Stimulated activated CD8-positive, alpha-beta memory T cell treated with anti-CD3 and anti-CD28 coated beads, Interleukin-12 subunit alpha, Interleukin-12 subunit beta, amount 100 ng/mL, for 24 hours (primary cell): Measurements from ENCODE around the gene AFF3.

Source experiments
- DNase-seq: peaks from one replicate; pipeline ENCODE4 v3.0.0-alpha.2; 2020; ENCODE audit errors: extremely low read depth

Gene AFF3

DNA sequence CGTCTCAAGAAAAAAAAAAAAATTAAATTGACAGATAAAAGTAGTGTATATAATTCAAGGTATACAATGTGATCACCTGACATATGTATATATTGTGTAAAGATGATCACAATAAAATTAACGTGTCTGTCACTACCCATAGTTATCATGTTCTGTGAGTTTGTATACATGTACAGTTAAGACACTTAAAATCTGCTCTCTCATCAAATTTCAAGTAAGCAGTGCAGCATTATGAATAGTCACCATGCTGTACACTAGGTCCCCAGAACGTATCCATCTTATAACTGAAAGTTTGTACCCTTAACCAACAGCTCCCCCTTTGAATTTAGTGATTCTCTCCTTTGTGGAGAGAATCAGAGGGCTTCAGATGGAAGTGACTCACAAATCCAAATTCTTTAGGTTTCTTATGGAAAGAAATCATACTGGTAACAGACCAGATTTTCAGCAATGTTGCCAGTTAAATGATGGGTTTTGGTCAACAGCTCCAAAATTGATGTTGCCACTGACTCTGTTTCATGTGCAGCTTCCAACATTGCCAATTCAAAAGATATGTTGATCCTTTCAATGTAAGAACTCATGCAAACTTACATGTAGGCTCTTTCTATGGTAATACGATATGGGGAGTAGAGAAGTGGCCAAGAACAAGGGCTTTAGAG is 281.5 kb downstream of the AFF3 start:
- DNase-seq, result no peak

DNA sequence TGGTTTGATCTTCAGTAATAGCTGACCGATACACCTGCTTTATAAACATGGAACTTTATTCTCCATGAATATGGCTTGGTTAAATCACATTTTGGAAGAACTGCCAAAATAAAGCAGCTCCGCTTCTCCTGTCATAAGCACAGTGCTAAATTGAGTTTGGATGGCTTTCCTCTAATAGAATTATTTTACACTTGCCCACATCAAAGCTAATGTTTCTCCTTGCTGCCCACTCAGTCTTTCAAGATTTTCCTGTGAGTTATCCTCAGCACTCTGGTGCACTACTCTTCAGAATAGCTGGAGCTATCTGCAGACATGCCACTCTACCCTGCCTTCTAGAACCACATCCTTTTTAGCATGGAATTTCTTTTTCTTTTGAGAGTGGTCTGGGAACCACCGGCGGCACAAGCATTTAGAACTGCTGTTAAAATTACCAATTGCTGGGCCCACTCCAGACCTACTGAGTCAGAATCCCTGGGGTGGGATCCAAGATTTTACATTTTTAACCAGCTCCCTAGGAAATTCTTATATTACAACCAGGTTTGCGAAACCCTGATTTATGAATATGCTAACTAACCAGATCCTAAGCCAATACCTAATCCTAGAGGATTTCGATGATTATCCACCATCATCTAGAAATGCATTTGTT is 283.3 kb downstream of the AFF3 start:
- DNase-seq, result no peak

DNA sequence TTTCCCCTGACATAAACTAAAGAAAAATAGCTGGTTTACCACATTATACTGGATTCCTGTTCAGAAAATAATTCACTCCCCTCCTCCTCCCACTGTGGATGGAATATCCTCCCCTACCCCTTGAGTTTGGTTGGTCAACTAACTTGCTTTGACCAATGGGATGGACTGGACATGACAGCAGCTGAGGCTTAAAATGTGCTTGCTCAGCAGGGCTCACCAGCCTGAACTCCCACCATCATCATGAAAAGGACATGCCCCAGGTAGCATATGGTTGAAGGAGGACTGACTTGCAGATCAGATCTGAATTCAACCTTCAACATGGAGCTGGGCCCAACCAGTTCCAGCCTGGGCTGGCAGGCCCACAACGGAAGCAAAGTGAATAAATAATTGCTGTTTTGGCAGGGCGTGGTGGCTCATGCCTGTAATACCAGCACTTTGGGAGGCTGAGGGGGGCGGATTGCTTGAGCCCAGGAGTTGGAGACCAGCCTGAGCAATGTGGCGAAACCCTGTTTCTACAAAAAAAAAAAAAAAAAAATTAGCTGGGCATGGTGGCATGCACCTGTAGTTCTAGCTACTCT is 284.4 kb downstream of the AFF3 start:
- no peak for DNase-seq

- DNase-seq, result no peak
These were observed 285.0 kb downstream of the AFF3 start for GRCh38 chr2:99857372-99857771.

DNA sequence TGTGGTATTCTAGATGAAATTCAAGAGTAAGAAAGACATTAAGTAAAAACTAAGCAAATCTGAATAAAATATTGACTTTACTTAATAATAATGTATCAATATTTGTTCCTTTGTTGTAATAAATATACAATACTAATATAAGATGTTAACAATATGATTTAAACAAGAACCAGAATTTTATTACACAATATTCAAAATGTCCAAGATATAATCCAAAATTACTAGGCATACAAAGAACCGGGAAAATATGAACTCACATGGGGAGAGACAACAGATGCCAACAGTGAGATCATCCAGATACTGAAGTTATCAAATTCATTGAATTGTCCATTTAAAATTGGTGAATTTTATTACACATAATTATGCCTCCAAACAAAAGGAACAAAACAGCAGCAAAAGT is 286.3 kb downstream of the AFF3 start:
- no peak for DNase-seq

DNA sequence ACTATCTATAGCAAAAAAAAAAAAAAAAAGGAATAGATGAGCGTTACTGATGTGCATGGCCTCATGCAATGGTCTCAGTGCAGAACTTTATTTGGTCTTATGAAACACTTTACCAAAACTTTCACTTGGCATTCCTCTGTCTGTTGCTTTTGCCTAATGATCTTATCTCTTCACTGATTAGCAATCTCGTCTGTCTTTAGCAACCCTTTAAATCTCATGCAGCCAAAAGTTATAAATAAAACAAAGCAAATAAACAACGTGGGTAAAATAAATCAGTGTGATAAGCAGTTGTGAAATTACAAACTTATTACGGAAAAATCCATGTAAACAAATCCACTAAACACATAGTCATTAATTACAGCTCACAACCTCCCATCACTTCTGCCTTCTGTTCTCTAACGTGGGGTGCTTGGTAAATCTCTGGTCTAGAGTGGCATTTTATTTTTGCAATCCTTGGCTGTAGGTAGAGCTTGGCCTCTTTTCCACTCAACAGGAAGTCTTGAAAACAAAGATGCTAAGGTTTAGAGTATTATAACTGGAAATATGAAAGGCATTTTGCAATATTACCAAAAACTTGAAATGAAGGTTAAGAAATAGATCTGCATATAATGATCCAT is 288.0 kb downstream of the AFF3 start:
- DNase-seq, result no peak

DNA sequence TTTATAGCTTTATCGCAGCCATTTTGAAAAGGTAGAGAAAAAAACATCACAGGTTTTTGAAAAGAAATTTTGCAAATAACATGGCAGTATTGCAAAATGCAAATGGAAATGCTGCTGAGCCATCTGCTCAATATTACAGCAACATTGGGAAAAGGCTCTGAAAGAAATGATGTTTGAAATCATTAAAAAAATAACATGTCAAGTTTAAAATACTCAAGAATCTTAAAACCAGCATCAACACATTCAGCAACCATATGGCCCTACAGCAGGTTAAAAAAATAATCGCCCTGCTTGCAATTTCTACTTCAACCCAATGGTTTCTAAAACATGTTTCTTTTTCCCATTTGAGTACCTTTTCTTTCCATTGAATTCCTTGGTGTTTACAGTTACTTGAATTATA is 289.4 kb downstream of the AFF3 start:
- DNase-seq, result no peak

- no peak for DNase-seq
These were observed 289.9 kb downstream of the AFF3 start for GRCh38 chr2:99852376-99852934.

DNA sequence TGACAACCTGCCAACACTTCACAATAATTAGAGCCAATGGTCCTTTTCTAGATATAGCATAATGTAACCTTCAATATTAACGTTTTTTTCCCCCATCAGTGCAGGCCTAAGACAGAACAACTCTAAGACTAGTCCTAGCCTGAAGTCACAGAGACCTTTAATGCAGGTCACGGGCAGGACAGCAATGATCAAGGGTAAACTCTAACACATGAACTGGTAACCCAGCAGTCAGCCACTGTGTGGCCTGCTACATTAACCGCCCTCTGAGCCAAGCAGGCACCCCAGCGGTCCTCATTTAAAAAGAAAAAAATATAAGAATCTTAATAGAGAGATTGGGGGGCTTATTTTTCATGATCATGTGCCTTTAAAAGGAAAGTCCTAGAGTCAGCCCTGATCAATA is 290.6 kb downstream of the AFF3 start:
- DNase-seq, result no peak

GRCh38 chr2:99851089-99851488 is 291.3 kb downstream of the AFF3 start:
- DNase-seq, result no peak

DNA sequence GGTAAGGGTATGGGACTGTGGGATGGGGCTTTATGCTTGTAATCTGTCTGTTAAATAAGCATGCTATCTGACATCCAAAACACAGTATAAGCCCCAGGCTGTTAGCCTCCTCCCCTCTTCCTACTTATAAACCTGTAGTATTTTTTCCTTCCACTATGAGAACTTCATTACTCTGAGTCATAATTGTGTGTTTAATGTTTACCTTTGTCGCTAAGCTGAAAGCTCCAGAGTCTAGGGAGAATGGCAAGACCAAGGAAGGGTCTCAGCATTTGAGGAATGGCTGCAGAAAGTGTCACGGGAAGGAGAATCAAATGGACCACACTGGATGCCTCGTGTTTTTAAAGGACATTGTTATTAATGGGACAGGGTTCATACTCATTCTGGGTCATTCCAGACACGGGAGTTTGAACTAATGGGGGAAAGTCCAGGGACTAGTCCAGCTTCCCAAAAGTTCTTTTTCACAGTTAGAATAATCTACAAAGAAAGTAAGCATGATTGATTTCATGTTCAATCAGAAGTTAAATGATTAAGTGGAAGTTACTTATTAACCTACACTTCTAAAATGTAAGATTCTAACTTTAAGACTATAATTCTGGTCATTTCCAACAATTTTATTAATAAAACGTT is 292.2 kb downstream of the AFF3 start:
- no peak for DNase-seq

DNA sequence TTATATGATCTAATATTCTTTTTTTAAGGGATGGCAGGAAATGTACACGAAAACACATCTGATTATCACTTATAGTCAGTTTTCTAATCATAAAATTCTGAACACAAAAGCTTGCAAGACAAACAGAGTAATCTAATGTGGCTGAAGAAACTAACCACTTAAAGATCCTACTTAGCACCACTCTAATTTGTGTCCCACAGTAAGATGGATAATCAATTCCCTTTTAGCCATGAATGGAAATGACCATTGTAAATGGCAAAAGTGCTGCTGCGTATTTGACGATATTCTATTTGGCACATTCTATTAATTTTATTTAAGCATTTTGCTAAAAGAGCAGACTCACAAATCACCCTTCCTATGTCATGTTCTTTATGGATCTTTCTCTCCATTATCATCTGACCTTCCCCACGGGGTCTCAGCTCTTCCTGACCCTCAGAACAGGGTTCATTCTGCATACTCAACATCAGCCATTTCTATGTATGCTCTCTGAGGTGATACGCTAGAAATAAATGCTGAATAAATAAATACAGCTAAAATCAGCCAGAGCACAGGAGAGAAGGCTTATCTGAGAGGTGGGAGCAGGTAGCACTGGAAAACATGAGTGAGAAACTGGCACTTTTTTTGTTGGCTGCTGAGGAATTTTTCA is 295.8 kb downstream of the AFF3 start:
- no peak for DNase-seq

- DNase-seq, result no peak
These were observed 297.1 kb downstream of the AFF3 start for GRCh38 chr2:99845296-99845695.

- DNase-seq, result no peak
These were observed 299.9 kb downstream of the AFF3 start for GRCh38 chr2:99842451-99842850.

- DNase-seq, result no peak
These were observed 300.6 kb downstream of the AFF3 start for GRCh38 chr2:99841749-99842148.

- no peak for DNase-seq
These were observed 301.6 kb downstream of the AFF3 start for GRCh38 chr2:99840831-99841230.

GRCh38 chr2:99836690-99837605 is 305.4 kb downstream of the AFF3 start:
- DNase-seq, result no peak

GRCh38 chr2:99834426-99834825 is 308.0 kb downstream of the AFF3 start:
- no peak for DNase-seq

DNA sequence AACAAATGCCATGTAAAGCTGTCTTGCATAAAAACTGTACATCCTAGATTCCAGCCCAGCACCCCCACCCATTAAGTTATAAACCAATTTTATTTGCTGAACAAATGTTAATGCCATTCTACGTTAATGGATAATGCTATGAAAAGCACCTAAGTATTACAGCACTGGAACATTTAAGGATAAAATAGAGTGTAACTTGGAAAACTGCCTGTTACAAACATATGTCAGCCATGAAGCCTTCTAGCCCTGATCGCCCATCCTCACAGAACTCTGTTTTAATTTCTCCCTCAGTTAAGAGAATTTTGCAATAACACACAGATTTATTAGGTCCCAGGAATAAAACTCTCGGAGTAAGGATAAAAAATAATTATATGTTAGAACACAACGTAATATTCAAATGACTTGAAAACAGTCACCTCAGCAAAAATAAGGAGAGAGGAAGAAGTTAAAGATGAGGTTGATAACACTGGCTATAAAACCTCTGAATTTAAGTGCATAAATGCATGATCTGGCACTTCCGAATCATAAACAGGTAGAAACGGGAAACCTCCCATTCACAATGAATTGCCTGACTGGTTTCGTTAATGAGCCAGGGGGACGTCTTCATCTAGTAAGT is 308.7 kb downstream of the AFF3 start:
- no peak for DNase-seq

- DNase-seq, result no peak
These were observed 309.5 kb downstream of the AFF3 start for GRCh38 chr2:99832926-99833325.
